ENCODE results near the gene RESP18. TPM values are rescaled to one million over a fixed set of nuclear protein-coding genes. Genes with fewer than 3 reads are reported as not detected.

Gene RESP18
- total RNA-seq, 1 experiment from 2014 or later: not detected

DNA sequence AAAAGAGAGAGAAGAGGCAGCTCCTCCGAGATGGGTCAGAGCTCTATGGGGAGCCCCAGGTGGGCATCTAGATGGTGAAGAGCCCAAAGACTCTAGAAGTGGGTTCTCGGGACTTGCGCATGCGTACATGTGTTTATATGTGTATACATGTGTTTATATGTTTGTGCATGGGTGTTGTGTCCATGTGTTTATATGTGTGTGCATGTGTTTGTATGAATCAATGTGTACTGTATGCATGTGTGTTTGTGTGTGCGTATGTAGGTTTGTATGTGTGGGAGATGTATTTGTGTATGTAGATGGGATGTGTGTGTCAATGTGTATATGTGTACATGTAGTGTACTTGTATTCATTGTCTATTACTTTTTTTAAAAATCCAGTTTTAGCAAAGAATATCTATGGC lies 29.5 kb upstream of the RESP18 start:
- RAD21 ChIA-PET (ENCODE audit: low non-redundant PET in 1 of 2, low total read pairs in 2 of 2, uncharacterized antibody in 2 of 2, unreplicated experiment in 2 of 2): no interaction called here
- Histone ChIP-seq H4K20me1 (ENCODE audit: insufficient read depth) (no peaks in the 10 kb centered on the region), H3K27me3 (ENCODE audit: insufficient read depth, low read length) (no peaks in the 10 kb centered on the region), H3K9me3 (ENCODE audit: control insufficient read depth in 1 of 2, insufficient read depth in 1 of 2, low read depth in 1 of 2, low read length in 2 of 2) (no peaks in the 10 kb centered on the region), H3K4me2 (ENCODE audit: low read length) (peak overlapping the region; percentile 64), H3K9ac (ENCODE audit: low read length) (no peak overlapping the region), H3K4me1 (ENCODE audit: control insufficient read depth in 1 of 2, insufficient read depth in 2 of 2, low read length in 2 of 2) (peaks cover 8 to 16% of the 10 kb centered on the region in 2 experiments; a peak in 3 of 4 replicates), H3K27ac (ENCODE audit: low read depth, low read length) (no peak overlapping the region), H3K36me3 (ENCODE audit: control insufficient read depth in 1 of 2, insufficient read depth in 2 of 2, low read length in 2 of 2) (no peaks in the 10 kb centered on the region), H3K9me2 (ENCODE audit: insufficient read depth) (no peaks in the 10 kb centered on the region), H3K4me3 (replicated peaks in 1 of 2; ENCODE audit: low read depth in 1 of 2, low read length in 2 of 2) (no peak overlapping the region), H3K79me2 (ENCODE audit: insufficient read depth, low read length) (no peaks in the 10 kb centered on the region), H2AFZ (ENCODE audit: low read depth, low read length, poor library complexity, severe bottlenecking) (no peak overlapping the region)
- CTCF ChIA-PET: no interaction called here
- POLR2A ChIA-PET: interaction anchor here (0.6 kb wide), 1 partner anchor 26 kb away, joined by 7 read pairs; the partner anchor contains the start of gene DNPEP
- BruUV-seq (replicated peaks): no TSS peak
- ATAC-seq (no peak), DNase-seq (ENCODE audit: low read depth, low spot score) (no peak)
- intact Hi-C loops (cut with micrococcal nuclease): no loop called here
- TF ChIP-seq ZBTB33 (IDR thresholded peaks at IDR 0.05; ENCODE audit: extremely low read depth, insufficient replicate concordance, low read length) (no peak), RAD21 (IDR thresholded peaks at IDR 0.05; ENCODE audit: low read depth) (no peak), TCF7L2 (IDR thresholded peaks at IDR 0.05; ENCODE audit: borderline replicate concordance, extremely low read depth, insufficient read depth, insufficient read length) (no peak), ELF1 (IDR thresholded peaks at IDR 0.05; ENCODE audit: borderline replicate concordance, low read depth) (no peak), MAX (IDR thresholded peaks at IDR 0.05) (no peak), REST (IDR thresholded peaks at IDR 0.05; ENCODE audit: low read depth) (no peak), ZFX (IDR thresholded peaks at IDR 0.05) (no peak), JUND (IDR thresholded peaks at IDR 0.05) (no peak), SP1 (IDR thresholded peaks at IDR 0.05; ENCODE audit: low read depth) (no peak), CBX3 (IDR thresholded peaks at IDR 0.05; ENCODE audit: low read depth) (no peak), POLR2A (IDR thresholded peaks at IDR 0.05; ENCODE audit: borderline replicate concordance, extremely low read depth, insufficient read depth, insufficient read length) (no peak), POLR2AphosphoS5 (IDR thresholded peaks at IDR 0.05; ENCODE audit: low read depth, low read length) (no peak), EGR1 (IDR thresholded peaks at IDR 0.05; ENCODE audit: low read depth) (no peak), CEBPB (IDR thresholded peaks at IDR 0.05; ENCODE audit: low read depth) (no peak), SIN3A (IDR thresholded peaks at IDR 0.05; ENCODE audit: low read depth) (no peak), EZH2phosphoT487 (IDR thresholded peaks at IDR 0.05; ENCODE audit: borderline replicate concordance) (no peak), SRF (IDR thresholded peaks at IDR 0.05; ENCODE audit: low read depth) (no peak)
